IPS-11a (cell line): Measurements from ENCODE around the gene NRROS.

Experiments used
- H3K4me3 ChIP-seq: one replicate; pipeline ENCODE4 v1.5.1; 2013; ENCODE audit warnings: low read depth, low read length, control low read depth

The NRROS gene

DNA sequence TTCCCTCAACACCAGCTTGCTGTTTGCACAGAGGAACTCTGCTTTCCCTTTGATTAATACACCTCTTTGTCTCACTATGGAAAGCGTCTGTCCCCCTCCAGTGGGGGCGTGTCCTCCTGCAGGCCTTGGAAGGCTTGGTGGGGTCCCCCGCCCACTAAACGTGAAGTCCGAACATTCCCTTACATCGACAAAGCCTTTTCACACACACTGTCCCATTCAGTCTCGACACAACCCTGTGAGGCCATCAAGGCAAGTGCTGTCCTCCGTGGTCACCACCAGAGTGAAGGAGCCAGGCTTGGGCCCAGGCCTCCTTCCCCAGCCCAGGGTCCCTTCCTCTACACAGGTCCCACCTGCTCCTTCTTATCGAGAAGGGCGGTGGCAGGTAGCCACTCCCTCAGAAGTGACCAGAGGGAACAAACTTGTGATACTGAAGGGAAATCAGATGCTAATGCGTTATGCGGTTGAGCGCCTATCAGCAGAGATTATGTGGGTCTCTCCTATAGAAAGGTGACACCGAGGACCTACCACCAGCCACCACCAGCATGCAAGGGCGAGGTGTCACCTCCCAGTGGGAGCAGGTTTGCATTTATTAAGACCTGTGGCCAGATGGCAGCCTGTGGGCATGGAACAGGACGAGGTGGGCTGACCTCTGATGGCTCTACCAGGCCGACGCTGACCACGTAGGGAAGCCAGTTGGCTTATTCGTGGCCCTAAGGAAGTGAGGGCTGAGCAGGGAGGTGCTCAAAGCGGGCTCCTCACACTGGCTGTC is 6.6 kb downstream of the NRROS start:
- no peak overlapping the region for H3K4me3 ChIP-seq

DNA sequence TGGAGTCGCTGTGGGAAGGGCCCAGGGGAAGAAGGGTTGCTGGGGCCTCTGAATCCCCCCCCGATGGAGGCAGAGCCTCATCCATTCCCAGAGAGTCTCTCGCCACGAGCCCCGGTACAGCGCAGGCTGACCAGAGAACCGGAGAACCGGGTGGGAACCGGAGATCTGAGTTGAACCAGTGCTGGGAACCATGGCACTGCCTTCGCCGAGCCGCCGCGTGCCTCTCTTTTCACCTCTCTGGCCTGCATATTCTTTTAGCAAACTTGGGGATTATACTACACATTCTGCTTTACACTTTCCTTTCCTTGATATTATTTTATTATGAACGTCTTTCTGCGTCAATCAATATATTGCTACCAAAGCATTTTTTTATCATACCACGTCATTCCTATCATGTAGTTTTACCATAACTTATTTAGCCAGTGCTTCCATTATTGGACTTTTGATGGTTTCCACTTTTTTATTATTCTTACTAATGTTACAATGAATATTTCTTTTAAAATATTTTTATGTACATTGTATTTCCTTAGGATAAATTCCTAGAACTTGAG is 7.2 kb downstream of the NRROS start:
- H3K4me3 ChIP-seq = no peak overlapping the region

DNA sequence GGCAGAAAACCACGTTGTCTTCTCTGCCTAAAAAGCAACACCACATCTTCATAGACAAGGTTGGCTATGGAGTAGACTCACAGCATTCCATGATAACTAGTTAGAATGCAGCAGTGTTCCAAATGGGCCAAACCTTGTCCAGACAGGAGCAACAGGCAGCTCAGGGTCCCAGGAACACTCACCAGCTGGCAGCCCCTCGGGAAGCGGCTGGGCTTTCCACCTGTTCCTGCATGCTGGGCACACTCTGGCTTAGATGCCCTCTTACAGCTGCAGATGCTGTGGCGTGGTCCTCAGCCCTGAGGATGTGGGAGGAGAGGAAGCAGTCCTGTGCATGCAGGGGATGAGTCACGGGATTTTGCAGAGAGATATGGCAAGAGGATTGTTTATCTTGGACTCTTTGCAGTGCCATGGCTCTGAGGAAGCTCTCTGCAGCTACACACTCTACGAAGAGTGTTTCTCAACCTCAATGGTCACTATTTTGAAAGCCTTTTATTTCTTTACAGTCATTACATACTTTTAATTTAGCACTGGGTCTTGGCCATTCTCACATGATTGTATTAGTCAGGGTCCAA is 11.3 kb downstream of the NRROS start:
- H3K4me3 ChIP-seq = no peak overlapping the region

DNA sequence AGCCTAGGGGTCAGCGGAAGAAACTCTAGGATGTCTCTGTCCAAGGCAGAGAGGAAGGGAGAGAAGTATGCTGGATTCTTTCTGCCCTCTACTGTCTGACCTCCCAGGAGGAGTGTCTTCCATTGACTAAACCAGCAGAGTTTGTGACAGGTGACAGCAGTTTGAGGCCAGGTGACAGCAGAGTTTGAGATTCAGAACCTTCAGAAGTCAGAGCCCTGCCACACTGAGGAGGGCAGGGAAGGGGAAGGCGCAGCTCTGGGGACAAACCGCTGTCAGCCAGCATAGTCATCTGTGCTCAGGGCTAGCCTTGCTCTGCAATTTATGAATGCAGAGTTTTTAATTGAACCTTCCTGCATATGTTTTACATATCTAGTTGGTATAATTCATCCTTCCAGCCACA is 12.3 kb downstream of the NRROS start:
- no peak overlapping the region for H3K4me3 ChIP-seq

DNA sequence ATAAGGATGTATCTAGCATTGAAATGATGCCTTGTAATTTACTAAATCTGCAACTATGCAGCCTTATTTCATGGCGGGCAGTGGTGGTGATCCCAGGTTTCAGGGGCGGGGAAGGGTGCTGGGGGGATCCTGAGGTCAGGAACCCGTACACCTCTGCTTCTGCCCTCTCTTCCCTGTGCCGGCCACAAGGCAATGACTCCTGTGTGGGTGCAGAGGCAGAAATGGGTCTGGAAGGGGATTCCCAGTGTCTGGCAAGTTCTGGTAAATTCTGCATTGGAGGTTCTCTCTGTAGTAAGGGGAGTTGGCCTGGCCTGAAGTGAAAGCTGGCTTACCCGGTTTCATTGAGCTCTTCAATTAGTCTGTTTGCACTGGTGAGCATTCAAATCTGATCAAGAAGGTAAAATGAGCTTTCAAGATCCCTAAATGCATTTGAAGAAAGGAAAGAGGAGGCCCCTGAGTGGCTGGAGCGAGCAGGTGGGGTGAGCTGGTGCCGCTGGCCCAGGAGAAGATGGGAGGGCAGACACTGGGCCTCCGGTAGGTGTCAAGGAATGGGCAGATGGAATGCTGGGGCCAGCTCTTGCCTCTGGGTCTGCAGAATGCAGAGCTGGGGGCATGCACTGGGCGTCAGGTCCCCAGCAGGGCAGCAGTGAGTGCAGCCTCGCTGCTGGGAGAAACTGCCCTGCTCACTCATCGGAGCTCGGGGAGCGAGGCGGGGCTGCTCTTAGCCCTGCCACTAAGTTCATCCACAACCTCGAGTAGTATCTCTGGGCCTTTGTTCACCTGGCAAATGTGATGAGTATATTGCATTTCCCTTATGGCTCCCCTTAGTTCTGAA is 13.7 kb downstream of the NRROS start:
- no peak overlapping the region for H3K4me3 ChIP-seq

DNA sequence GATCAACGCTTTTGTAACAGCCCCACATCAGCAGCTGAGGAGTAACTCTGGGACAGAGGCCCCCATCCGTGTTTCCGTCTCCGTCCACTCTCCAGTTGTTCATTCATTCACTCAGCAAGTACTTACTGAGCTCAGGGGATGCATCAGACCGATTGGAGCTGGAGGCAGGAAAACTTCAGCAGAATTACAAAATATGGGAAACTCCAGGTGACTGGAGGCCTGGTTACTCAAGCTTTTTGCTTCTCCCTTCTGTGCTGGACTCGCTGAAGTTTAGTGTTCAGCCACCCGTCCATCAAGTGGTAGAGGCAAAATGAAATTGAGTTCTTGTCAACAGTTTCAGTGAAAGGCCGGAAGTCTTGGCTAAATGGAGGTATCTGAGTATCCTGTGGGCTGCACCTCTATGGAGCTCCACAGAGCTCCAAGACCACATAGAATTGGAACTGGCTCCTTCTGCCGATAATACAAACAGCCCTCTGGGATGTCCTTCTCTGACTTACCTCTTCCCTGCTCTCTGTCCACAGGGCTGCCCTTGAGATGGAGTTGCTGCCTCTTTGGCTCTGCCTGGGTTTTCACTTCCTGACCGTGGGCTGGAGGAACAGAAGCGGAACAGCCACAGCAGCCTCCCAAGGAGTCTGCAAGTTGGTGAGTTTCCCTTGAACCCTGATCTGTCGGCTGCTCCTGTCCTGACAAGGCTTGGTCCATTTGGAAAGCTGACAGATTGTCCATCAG is 14.7 kb downstream of the NRROS start:
- H3K4me3 ChIP-seq = no peak overlapping the region

DNA sequence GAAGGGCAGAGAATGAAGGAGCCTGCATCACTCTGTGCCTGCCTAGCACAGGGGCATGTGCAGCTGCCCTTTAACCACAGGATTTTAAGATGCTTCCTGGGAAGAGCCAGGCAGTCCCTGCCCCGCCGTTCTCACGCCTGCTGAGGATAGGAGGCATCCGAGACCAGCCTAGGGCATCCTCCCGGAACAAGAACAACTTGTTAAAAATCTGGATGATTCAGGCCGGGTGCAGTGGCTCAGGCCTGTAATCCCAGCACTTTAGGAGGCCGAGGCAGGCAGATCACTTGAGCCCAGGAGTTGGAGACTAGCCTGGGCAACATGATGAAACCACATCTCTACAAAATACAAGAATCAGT is 15.2 kb downstream of the NRROS start:
- H3K4me3 ChIP-seq = no peak overlapping the region

DNA sequence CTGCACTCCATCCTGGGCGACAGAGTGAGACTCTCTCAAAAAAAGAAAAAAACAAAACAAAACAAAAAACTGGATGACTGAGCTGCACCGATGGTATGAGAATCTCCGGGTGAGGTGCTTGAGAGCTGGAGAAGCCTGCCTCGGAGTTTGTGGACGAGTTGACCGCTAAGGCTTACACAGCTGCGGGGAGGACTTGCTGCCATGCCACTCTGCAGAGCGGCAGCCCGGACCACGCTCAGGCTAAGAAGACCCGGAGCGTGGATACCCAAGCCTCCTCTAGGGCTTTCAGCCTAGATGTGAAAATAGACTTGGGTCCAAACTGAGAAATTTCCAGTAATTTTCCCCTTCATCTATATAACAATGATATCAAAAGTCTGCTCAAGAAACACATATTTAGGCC is 16.0 kb downstream of the NRROS start:
- H3K4me3 ChIP-seq = no peak overlapping the region

DNA sequence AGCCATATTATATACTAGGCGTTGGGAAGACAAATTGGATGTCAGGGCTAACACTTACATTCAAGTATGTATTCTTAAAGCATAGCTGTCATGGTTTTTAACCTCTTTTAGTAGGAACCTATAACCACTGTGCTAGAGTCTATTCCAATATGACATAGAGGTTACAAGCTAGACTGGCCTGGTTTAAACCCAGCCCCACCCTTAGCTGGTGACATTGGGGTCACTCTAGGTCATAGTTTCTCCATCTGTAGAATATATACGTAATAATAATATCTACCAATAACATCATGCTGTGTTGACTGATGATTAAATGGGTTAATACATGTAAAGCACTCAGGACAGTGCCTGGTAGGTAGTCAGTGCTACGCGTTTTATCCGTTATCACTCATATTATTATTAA is 16.7 kb downstream of the NRROS start:
- no peak overlapping the region for H3K4me3 ChIP-seq

DNA sequence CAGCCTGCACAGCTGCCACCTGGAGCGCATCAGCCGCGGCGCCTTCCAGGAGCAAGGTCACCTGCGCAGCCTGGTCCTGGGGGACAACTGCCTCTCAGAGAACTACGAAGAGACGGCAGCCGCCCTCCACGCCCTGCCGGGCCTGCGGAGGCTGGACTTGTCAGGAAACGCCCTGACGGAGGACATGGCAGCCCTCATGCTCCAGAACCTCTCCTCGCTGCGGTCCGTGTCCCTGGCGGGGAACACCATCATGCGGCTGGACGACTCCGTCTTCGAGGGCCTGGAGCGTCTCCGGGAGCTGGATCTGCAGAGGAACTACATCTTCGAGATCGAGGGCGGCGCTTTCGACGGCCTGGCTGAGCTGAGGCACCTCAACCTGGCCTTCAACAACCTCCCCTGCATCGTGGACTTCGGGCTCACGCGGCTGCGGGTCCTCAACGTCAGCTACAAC is 20.4 kb downstream of the NRROS start:
- H3K4me3 ChIP-seq = no peak overlapping the region

DNA sequence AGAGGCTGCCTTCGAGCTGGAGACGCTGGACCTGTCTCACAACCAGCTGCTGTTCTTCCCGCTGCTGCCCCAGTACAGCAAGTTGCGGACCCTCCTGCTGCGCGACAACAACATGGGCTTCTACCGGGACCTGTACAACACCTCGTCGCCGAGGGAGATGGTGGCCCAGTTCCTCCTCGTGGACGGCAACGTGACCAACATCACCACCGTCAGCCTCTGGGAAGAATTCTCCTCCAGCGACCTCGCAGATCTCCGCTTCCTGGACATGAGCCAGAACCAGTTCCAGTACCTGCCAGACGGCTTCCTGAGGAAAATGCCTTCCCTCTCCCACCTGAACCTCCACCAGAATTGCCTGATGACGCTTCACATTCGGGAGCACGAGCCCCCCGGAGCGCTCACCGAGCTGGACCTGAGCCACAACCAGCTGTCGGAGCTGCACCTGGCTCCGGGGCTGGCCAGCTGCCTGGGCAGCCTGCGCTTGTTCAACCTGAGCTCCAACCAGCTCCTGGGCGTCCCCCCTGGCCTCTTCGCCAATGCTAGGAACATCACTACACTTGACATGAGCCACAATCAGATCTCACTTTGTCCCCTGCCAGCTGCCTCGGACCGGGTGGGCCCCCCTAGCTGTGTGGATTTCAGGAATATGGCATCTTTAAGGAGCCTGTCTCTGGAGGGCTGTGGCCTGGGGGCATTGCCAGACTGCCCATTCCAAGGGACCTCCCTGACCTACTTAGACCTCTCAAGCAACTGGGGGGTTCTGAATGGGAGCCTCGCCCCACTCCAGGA is 21.1 kb downstream of the NRROS start:
- H3K4me3 ChIP-seq = no peak overlapping the region

DNA sequence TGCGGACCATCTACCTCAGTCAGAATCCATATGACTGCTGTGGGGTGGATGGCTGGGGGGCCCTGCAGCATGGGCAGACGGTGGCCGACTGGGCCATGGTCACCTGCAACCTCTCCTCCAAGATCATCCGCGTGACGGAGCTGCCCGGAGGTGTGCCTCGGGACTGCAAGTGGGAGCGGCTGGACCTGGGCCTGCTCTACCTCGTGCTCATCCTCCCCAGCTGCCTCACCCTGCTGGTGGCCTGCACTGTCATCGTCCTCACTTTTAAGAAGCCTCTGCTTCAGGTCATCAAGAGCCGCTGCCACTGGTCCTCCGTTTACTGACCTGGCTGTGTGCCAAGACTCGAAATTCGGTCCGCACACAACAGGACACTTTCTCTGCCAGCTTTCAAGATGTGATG is 21.9 kb downstream of the NRROS start:
- H3K4me3 ChIP-seq = no peak overlapping the region

DNA sequence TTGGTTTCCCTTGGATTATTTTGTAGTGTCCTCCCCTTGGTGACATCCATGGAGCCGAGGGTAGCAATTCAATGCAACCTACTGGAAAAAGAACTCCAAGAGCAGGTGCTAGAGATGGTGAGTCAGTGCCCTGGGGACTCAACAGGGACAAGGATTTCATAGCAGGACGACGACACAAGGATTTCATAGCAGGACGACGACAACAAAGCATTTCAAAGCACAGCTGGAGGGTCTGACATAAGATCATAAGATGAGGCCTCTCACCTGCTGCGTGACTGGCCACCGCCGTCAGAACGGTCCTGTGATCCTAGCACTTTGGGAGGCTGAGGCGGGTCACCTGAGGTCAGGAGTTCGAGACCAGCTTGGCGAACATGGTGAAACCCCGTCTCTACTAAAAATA is 22.5 kb downstream of the NRROS start:
- no peak overlapping the region for H3K4me3 ChIP-seq

DNA sequence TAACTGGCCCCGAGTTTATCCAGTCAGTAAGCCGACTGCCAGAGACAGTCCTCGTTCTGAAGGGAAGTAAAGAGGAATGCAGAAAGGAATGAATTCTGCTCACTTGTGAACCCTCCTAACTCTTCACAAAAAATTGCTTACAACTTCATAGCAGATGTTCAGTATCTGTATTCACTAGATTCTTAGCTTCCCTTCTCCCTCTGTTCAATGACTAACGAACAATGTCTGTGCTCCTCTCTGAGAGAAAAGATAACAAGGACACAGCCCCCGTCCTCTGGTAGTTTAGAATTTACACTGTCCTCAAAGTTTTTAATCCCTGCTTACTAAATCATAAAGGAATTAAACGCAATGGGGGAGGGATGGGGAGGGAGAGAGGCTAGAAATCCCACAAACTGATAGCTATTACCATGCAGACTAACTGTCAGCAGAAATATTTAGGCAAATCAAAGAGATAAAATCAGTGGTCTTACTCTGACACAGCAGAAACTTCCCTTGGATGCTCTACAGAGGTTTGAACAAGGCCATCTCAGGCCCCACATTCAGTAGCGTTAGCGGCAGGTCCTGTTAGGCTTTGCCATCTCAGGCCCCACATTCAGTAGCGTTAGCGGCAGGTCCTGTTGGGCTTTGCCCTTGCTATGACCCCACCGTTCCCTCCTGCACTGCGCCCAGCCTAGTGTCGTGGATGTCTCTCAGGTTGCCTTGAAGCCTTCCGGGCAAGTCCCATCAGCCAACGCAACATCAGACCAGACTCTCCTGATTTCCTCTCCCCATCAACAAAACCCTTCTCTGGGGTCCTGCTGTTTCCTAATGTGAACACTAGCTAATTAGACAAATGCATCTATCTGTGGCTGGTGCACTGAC is 23.4 kb downstream of the NRROS start:
- no peak overlapping the region for H3K4me3 ChIP-seq

DNA sequence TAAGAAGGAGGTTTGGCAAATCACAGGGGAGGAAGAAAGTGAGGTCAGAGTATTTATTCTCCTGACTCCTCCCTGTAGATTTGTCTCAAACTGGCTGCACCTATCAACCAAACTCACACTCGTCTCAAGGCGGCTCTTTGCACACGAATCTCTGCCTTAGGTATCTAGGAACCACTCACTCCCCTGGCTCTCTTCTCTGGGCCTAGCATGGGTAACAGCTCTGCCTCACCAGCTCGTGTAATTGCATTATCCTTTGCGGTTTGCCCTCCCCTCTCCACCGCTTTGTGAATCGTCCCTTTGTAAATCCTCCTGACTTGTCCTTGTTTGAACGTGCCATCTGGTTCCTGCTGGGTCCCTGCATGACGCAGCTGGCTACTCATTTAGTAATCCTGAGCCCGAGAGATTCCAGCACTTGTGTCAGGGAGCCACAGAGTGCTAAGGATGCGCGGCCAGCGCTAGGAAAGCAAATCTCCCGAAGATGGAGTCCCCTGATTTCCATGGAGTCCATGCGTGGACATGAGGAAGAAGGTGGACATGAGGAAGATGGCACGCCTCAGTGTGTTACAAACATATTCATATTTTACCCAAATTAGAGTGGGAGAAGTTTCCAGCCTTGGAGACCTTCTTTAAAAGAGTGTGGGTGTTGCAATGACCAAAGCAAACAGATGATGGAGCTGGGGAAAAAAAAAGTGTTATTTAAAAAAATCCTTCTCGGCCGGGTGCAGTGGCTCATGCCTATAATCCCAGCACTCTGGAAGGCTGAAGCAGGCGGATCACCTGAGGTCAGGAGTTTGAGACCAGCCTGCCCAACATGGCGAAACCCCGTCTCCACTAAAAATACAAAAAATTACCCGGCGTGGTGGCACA is 26.7 kb downstream of the NRROS start:
- H3K4me3 ChIP-seq = no peak overlapping the region

DNA sequence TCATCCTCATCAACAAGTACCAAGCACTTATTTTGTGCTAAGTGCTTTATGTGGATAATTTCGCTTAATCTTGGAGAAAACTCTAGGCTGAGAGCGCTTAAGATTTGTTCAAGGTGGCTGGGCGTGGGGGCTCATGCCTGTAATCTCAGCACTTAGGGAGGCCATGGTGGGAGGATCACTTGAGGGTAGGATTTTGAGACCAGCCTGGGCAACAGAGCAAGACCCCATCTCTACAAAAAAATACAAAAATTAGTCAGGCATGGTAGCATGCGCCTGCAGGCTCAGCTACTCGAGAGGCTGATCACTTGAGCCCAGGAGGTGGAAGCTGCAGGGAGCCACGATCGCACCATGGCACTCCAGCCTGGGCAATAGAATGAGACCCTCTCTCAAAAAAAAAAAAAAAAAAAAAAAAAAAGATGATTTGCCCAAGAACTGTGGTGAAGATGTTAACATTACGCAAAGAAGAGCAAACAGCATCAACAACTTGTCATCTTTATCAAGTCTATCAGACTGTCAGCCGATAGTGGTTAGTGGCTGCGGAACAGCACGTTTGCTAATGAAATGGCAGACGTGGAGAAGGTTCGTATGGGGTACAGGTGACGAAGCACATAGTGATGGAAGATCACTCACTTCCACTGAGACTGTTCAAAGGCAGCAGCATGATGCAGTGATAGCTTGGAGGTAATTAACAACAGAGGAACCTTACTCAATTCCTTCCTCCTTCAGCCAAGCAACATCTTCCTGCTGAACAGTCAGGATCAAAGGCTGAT is 27.7 kb downstream of the NRROS start:
- no peak overlapping the region for H3K4me3 ChIP-seq

DNA sequence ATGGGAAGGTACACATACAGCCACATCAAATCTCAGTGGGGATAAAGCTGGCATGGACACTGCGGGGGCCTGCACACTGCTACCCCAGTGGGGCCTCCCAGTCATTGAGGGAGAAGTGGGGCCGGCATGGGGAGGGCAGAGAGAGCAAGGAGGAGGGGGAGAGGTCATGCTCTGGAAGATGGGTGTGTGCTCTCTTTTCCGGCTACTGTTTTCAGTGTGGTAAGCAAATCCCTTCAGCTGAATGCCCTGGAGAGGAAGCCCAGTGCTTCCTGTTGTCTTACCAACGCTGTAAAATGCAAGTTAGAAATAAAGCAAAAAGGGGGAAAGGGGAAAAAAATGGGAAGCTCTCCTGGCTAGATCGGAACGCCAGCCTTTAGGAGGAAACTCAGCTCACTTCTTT is 30.8 kb downstream of the NRROS start:
- no peak overlapping the region for H3K4me3 ChIP-seq

DNA sequence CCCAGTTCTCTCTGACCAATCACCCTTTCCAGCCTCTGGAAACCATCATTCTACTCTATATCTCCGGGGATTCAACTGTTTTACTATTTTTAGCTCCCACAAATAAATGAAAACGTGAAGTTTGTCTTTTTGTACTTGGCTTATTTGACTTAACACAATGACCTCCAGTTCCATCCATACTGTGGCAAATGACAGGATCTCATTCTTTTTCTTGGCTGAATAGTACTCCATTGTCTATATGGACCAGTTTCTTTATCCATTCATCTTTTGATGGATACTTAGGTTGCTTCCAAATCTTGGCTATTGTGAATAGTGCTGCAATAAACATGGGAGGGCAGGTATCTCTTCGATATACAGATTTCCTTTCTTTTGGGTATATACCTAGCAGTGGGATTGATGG is 34.1 kb downstream of the NRROS start:
- no peak overlapping the region for H3K4me3 ChIP-seq
